ENCODE measurements around the gene LILRB5.

The LILRB5 gene

DNA sequence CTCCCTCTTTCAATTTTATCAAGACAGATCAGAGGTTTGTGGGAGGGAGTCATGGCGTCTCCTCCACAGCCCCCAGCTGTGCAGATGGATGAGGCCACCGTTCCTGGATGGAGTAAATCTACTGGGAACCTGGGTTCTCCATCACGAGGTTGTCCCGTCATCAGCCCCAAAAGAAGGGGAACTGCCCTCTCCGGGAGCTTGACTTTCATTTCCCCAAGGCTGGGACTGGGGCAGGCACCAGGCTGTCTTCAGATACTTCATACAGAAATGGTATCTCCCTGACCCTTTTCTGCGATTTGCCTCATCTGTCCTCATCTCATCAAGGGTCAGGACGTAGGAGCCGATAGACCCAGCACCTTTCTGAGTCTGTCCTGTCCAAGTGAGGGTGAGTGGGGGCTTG is 14.0 kb upstream of the LILRB5 start:
- TF ChIP-seq GATA3 (IDR thresholded peaks at IDR 0.05; ENCODE audit: low read depth, low read length) = no peak
- no peak for TF ChIP-seq GATA2 (IDR thresholded peaks at IDR 0.05; ENCODE audit: low read depth, low read length)

DNA sequence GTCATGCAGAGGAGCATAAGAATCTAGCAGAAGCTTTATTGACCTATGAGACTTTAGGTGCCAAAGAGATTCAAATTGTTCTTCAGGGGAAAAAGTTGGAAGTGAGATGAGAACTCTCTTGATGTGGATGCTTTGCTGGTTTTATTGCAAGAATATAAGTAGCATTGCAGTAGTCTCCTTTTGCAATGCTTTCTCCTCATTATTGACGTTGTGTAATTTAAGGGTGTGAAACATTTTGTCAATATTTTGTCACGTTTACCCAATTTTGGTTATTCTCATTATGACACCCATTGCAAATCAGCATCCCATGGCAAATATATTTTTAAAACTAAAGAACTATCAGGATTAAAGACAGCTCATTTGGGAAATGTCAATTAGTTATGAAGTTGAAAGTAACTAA is 11.9 kb upstream of the LILRB5 start:
- no peak for TF ChIP-seq GATA2 (IDR thresholded peaks at IDR 0.05; ENCODE audit: low read depth, low read length)
- no peak for TF ChIP-seq GATA3 (IDR thresholded peaks at IDR 0.05; ENCODE audit: low read depth, low read length)

DNA sequence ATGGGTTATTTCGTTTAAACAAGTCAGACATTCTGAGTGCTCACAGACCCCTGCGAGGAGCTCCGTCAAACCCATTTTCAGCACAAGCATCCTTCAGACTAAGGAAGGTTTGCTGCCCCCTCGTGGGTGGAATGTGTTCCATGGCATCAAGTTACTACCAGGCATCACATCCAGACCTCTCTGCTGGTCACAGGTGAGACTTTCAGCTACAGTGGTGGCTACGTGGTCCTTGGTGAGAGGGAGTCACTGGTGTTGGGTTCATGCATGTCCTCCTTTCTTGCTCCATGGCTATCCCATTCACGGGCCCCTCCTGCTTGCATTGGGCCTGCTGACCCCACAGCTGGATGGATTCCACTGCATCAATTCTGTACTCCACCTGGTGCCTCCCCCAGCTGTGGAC is 9.1 kb upstream of the LILRB5 start:
- no peak for TF ChIP-seq GATA2 (IDR thresholded peaks at IDR 0.05; ENCODE audit: low read depth, low read length)

DNA sequence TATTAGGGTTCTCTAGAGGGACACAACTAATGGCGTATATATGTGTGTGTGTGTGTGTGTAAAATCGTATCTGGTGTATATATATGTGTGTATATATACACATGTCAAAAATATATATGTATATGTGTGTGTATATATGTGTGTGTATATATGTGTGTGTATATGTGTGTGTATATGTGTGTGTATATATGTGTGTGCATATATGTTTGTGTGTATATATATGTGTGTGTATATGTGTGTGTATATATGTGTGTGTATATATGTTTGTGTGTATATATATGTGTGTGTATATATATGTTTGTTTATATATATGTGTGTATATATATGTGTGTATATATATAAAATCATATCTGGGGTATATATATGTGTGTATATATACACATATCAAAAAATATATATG is 5.4 kb upstream of the LILRB5 start:
- TF ChIP-seq GATA3 (IDR thresholded peaks at IDR 0.05; ENCODE audit: low read depth, low read length) (no peak), GATA2 (IDR thresholded peaks at IDR 0.05; ENCODE audit: low read depth, low read length) (no peak)

DNA sequence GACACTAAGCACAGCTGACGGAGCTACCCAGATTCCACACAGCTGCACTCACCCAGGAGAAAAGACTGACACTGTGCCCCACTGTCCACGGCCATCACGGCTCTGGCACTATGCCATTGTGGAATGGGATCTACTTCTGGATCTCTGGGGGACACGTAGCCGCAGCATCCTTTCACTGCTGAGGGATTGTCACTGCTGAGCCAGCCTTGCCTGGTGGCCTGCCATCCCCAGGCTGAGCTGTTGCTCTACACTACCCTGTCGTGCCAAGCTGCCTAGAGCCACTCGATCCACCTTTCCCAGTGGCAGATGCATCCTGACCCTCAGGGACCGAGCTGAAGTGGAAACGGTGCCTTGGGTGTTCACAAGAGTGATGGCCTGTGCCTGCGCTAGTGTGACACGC is 5.0 kb upstream of the LILRB5 start:
- TF ChIP-seq GATA3 (IDR thresholded peaks at IDR 0.05; ENCODE audit: low read depth, low read length) = no peak
- TF ChIP-seq GATA2 (IDR thresholded peaks at IDR 0.05; ENCODE audit: low read depth, low read length) = no peak

DNA sequence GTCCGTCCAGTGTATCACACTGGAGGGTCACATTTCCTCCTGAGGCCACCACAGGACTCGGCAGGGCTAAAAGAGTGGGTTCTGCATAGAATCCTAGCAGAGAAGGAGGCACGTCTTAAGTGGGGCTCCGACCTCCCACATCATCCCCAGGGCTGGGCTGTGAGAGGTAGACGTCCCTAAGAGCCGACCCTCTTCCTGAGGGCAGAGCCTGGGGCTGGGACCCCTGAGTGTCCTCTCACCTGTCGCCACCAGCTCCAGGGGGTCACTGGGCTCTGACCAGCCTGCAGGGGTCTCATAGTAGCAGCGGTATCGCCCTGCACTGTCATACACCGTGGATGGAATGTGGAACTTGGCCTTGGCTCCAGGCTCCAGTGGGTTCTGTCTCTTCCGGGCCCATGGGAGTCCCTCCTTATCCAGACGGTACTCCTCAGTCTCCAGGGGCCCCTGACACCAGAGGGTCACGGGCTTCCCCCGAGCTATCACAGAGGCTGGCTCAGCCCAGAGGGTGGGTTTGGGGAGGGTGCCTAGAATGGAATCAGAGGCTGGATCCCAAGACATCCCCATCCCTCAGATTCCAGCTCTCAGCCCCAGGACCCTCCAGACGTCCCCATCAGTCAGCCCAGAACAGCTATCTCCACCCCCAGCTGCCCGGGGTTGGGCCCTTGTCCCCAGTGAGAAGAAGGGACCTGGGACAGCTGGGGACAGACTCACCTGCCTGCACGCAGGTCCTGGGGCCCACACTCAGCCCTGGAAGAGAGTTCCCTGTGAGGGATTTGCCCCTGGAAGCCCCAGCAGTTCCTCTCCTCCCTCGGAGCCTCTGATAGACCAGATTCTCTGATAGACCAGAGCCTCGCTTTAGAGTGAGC is 590 bp downstream of the LILRB5 start:
- TF ChIP-seq GATA2 (IDR thresholded peaks at IDR 0.05; ENCODE audit: low read depth, low read length) (no peak), GATA3 (IDR thresholded peaks at IDR 0.05; ENCODE audit: low read depth, low read length) (no peak)

DNA sequence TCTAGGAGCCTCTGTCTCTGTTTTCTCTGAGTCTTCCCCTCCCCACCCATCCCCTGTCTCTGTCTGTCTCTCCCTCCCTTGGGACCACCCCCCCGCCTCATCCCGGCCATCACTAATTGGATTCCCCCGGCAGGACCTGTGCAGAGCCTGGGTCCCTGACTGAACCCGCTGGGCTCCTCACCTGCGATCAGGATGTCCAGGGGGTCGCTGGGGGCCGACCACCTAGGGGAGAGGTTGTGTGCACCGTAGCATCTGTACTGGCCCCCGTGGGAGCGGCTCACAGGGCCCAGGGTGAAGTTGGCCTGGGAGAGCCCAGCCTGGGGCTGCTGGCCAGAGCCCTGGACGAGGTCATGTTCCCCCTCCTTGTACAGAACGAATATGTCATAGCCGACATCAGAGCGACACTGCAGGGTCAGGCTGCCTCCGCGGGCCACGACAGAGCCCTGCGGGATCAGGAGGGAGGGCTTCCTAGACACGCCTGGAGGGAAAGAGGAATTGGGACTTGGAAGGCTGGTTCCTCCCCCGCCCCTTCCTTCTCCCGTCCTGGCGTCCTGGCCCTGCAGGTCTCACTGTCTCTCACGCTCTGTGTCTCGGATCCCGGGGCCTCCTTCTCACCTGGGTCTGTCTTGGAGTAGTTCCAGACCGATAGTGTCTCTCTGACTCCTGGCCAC is 1.8 kb downstream of the LILRB5 start:
- no peak for TF ChIP-seq GATA2 (IDR thresholded peaks at IDR 0.05; ENCODE audit: low read depth, low read length)
- TF ChIP-seq GATA3 (IDR thresholded peaks at IDR 0.05; ENCODE audit: low read depth, low read length) = no peak

DNA sequence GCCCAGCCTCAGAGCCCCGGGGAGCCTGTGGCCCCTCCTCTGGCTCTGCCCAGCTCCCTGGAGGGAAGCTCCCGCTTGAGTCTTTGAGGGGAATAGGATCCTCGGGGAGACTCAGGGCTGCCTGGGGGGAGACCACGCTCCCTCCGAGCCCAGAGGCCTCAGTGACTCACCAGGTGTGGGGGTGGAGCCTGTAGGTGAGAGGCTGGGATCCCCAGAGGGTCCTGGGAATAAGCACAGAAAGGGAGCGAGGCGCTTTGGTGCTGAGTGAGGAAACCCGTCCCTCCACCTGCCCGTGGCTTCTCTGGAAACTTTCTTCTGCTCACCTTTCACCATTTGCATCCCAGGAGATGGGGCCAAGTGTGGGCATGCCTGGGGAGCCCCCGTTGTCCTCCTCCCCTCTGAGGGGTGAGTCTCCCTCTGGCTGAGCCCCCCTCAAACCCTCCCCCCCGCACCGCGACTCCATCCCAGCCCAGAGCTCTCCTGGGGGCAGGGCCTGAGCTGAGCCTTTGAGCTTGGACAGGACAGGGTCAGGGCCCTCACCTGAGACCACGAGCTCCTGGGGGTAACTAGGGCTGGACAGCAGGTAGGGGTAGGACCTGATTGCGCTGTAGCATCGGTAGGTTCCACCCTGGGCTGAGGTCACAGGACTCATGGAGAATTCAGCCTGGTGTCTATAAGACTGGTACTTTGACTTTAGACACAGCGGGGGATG is 2.7 kb downstream of the LILRB5 start:
- no peak for TF ChIP-seq GATA2 (IDR thresholded peaks at IDR 0.05; ENCODE audit: low read depth, low read length)
- no peak for TF ChIP-seq GATA3 (IDR thresholded peaks at IDR 0.05; ENCODE audit: low read depth, low read length)

DNA sequence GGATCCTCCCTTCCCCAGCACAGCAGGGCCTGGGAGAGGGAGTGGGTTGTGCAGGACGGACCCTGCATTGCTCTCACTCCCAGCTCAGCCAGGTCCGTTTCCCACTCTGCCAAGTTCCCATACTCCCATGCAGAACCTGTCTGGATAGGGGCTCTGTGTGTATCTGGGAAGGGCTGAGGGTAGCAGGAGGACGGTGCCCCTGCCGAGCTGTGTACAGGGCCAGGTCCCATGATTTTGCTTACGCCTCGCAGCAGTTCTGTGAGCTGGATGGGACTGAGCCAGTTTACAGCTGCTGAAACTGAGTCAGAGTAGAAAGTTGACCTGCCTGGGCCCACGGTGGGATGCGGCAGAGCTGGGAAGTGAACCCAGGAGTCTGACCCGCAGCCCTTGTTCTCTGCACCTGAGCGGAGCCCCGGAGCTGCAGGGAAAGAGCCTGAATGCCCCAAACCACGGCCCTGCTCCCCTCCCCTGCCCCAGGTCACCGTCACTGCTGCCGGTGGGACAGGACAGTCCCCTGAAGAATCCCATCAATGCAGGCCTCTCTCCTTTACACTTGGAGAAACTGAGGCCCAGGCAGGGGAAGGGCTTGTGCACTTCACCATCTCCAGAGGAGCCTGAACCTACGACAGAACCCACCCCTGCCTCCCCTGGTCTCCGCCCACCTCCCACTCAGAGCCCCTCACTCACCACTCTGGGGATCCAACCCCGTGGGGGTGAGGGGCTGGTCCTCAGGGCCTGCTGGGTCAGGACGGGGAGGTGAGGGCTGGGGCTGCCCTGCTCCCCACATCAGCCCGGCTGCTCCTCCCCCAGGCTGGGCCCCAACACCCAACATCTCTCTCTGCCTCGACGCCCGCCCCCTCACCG is 3.5 kb downstream of the LILRB5 start:
- TF ChIP-seq GATA3 (IDR thresholded peaks at IDR 0.05; ENCODE audit: low read depth, low read length) = no peak
- no peak for TF ChIP-seq GATA2 (IDR thresholded peaks at IDR 0.05; ENCODE audit: low read depth, low read length)

DNA sequence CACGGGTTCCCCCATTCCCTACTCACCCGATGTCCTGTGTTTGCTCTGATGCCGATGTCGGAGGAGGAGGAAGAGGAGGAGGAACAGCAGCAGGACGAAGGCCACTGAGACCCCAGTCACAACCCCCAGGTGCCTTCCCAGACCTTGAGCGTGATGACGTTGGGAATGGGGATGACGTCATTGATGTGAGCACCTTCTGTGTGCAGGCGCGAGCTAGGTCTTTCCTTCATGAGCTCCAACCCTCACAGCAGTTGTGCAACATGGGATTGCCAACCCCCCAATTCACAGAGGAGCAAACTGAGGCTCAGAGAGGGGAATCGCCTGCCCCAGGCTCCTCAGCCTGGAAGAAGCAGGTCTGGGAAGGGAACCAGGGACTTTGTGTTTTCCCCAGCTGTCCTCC is 4.2 kb downstream of the LILRB5 start:
- TF ChIP-seq GATA2 (IDR thresholded peaks at IDR 0.05; ENCODE audit: low read depth, low read length) = no peak
- TF ChIP-seq GATA3 (IDR thresholded peaks at IDR 0.05; ENCODE audit: low read depth, low read length) = no peak

DNA sequence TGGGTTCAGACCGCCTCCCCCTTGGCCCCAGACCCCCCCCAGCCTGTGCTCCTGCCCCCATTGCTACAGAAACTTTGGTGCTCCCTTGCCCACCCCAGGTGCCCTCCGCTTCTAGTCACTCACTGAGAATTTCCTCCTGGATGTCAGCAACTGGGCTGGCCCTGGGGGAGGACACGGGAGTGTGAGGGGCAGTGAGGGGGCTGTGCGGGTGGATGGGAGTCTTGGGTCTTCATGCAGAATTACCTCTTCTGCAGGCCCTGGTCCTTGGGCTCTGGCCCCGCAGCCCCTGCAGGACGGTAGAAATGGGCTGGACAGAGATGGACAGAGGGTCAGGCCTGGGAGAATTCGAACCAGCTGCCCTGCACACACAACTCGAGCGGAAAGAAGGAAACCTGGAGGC is 4.8 kb downstream of the LILRB5 start:
- no peak for TF ChIP-seq GATA3 (IDR thresholded peaks at IDR 0.05; ENCODE audit: low read depth, low read length)
- no peak for TF ChIP-seq GATA2 (IDR thresholded peaks at IDR 0.05; ENCODE audit: low read depth, low read length)

DNA sequence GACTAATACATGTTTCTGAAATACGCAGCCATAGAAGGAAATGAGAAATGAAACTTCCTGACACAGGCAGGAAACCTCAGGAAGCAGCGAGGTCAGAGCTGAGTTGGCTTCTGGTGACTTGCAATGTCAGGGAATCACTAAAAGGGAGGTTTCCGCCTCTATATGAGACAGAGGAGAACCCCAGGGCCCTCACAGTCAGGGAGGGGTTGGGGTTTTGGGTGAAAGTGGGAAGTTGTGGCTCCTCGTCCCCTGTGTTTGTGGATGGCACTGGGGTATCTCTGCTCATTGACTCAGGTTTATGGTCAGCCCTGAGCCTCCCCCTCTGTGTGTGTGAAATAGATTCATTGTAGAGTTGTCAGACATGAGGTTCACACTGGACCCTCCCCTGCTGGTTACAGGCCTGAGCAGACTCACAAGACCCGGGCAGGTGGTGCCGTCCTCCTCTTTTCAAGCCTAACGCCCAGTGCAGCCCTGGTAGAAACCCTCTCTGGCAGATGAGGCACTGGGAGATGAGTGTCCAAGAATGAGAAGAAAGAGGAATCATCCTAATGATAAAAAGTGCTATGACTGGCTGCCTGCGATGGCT is 9.0 kb downstream of the LILRB5 start:
- TF ChIP-seq GATA3 (IDR thresholded peaks at IDR 0.05; ENCODE audit: low read depth, low read length) (no peak), GATA2 (IDR thresholded peaks at IDR 0.05; ENCODE audit: low read depth, low read length) (no peak)

DNA sequence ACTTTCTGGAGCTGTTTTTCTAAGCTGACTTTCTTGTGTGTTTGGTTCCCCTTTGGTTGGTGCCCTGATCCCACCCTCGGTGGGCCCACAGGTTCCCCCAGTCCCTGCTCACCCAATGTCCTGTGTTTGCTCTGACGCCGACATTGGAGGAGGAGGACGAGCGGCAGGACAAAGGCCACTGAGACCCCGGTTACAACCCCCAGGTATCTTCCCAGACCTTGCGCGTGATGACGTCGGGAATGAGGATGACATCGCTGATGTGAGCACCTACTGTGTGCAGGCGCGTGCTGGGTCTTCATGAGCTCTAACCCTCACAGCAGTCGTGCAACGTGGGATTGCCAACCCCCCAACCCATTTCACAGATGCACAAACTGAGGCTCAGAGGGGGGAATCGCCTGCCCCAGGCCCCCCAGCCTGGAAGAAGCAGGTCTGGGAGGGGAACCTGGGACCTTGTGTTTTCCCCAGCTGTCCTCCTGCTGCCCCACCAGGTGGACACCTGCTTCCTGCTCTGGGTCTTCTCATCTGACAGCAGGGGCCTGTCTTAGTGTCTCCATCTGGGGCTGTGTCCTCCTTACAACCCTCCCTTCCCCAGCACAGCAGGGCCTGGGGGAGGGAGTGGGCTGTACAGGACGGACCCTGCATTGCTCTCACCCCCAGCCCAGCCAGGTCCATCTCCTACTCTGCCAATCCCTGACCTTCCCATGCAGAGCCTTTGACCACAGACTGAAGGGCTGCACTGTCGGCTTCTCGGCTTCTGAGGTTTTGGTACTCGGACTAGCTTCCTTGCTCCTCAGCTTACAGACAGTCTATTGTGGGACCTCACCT is 9.8 kb downstream of the LILRB5 start:
- TF ChIP-seq GATA3 (IDR thresholded peaks at IDR 0.05; ENCODE audit: low read depth, low read length) (no peak), GATA2 (IDR thresholded peaks at IDR 0.05; ENCODE audit: low read depth, low read length) (no peak)

Data from SH-SY5Y (cell line).